ENCODE data around the gene MRPL37.
"Not testable (repeated sequence)": the region's sequence is repeated elsewhere in the genome, so short reads cannot be mapped to it uniquely, and the experiment has no call there.

Gene MRPL37

GRCh38 chr1:54199765-54200518, at the start of gene MRPL37, which contains the start of gene CYB5RL:
Gene MRPL37 (plus strand): TSS chr1:54200167. CDS start chr1:54200244, 77 bp downstream.
Gene CYB5RL (minus strand): TSS chr1:54200030. CDS start chr1:54195616, 4,414 bp downstream.
- peak; percentile 95 for DNase-seq

DNA sequence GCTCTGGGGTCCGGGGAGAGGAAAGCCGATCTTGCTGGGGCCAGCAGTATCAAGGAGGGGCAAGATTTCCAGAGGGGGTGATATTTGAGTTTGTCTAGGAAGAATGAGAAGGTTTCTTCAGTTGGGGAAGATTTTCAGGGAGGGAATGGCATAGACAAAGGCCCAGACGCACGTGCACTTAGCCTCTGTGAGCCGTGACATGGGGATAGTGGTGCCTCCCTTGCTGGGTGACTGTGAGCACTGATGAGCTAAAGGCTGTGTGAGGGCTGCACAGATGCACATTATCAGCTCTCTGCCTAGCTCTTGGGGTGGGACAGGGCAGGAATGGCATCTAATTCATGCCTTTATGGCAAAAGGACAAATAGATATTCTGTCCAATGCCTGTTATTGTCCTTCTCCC, 49.0 kb upstream of the MRPL37 start:
- DNase-seq: no peak

DNA sequence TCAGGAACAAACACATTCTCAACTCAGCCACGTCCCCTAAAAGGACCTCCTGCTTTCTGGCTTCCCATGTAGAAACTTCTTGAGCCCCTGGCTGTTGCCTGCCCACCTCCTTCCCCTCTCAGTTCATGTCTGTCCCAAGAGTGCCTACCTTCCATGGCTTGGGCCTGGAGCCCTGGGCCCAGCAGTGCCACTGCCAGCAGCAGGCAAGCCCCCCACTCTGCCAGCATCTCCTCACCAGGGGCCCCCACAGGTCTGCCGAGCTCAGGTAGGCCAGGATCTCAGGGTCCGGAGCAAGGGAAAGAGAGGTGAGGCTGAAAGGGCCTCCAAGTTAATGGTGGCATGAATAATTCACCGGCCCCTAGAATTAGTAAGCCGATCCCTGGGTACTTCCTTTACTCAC, 47.3 kb upstream of the MRPL37 start, which contains the start of gene CDCP2:
CDCP2 (minus strand) TSS at position 305 of the 400 bp plus-strand sequence; CDS start at position 227, 78 bp downstream.
- no peak for DNase-seq

- no peak for DNase-seq
Observed at GRCh38 chr1:54153535-54154439, 46.2 kb upstream of the MRPL37 start.

GRCh38 chr1:54156201-54156600, 43.8 kb upstream of the MRPL37 start:
- no peak for DNase-seq

GRCh38 chr1:54156986-54157385, 43.0 kb upstream of the MRPL37 start:
- DNase-seq: no peak

DNA sequence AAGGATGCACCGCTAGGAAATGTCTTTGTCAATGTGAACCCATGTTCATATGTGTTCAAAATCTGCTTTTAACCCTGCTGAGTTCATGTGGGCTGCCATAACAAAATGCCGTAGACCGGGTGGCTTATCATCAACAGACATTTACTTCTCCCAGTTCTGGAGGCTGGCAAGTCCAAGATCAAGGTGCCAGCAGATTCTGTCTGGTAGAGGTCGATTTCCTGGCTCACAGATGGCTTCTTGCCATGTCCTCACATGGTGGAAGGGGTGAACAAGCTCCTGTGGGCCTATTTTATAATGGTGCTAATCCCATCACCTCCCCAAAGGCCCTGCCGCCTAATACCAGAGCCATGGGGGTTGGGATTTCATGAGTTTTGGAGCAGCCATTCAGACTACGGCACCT, 42.6 kb upstream of the MRPL37 start:
- DNase-seq: no peak

DNA sequence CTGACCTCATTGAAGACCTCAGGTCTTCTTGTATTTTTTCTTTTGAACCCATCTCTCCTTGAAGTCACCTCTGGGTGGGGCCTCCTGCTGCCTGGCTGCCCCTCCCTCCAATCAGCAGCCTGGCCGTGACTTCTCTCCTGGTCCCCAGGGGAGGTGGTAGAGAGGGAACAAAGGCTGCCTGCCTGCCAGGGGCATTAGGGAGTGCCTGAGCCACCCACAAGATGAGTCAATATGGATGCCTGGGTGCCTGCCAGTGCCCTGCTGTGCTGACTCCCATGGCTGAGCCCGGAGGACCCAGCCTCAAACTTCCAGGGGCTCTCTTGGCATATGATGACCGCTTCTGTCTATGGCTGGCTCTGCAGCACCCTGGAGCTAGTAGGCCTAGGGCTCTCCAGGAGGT, 41.9 kb upstream of the MRPL37 start:
- peak; percentile 60 for DNase-seq

- DNase-seq: no peak
Observed at GRCh38 chr1:54159733-54160316, 40.1 kb upstream of the MRPL37 start.

DNA sequence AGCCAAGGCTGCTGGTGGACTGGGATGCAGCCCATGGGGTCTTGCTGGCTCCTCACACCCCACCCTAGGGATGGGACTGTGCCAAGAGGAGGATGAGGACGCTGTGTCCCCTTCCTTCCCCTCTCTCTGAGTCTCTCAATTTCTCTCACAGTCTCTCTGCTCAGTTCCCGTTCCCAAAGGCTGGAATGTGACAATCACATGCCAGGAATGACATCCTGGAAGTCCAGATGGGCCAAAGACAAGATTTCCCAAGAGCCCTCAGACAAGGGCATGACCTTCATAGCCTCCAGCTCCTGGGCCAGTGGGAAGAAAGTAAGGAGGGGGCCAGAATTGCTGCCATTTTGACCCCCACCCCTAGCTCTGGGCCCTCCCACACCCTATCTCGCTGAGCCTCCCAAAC, 39.6 kb upstream of the MRPL37 start:
- DNase-seq: no peak

DNA sequence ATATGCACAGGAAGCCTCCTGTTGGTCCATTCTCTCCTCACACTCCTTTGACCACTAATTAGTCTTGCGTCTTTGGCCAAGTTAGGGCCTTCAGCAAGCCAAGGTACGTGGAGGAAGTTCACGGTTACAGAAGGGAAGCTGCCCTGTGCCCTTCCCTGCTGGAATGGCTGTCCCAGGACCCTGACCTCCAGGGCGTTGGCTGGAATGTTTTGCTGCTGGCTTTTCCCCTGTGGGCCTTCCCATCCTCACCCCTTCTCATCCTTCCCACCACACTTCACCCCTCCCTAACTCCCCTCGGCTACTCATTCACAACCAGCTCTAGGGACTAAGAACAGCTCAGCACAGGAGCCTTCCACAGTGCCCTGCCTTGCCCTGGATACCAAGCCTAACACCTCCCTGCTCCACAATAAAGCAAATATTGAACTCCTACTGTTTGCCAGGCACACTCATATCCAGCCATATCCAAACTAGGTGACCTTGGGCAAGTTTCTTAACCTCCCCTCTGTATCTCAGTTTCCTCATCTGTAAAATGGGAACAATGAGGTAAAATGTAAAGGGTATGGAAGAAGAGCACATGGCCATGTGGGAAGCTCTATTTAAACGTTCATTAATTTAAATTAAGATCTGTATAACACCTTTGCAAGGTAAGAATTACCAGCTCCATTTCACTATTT, 38.3 kb upstream of the MRPL37 start:
- no peak for DNase-seq

DNA sequence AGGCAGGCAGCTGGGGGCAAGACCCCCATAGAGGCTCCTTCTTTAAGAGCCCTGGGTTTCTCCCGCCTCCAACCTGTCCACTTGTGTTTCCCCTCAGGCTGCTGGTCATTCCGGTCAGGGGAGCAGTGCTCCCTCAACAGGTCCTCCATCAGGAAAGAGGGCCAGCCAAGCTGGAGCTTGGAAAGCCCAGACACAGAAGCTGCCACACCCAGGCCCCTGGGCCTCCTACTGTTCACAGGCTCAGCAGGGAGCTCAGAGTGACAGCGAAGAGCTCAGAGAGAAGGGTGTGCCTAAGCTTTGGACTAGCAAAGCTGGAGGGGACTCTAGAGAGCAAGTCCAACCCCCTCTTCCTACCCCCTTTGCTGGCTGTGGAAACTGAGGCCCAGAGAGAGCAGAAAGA, 36.9 kb upstream of the MRPL37 start:
- no peak for DNase-seq

DNA sequence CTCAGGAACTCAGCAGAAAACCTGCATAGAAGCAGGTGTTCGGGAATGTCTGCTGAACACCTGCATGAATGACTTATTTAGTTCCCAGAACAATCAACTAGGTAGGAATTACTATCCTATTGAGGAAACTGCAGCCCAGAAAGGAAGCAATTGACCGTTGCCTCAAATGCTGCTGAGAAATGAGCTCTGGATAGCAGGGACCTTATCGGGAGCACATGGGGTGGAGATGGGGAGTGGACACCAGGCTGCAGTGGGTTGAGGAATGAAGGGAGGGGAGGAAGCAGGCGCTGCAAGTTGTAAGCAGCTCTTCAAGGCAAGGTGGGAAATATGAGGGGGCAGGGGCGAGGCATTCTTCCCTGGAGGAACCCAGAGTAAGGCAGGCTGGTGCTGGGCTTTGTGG, 36.4 kb upstream of the MRPL37 start:
- no peak for DNase-seq

GRCh38 chr1:54165146-54165545, 34.8 kb upstream of the MRPL37 start:
- no peak for DNase-seq

GRCh38 chr1:54166357-54166756, 33.6 kb upstream of the MRPL37 start:
- DNase-seq: not testable (repeated sequence)

- DNase-seq: no peak
Observed at GRCh38 chr1:54167422-54168139, 32.4 kb upstream of the MRPL37 start.

GRCh38 chr1:54168206-54168965, 31.6 kb upstream of the MRPL37 start:
- DNase-seq: no peak

DNA sequence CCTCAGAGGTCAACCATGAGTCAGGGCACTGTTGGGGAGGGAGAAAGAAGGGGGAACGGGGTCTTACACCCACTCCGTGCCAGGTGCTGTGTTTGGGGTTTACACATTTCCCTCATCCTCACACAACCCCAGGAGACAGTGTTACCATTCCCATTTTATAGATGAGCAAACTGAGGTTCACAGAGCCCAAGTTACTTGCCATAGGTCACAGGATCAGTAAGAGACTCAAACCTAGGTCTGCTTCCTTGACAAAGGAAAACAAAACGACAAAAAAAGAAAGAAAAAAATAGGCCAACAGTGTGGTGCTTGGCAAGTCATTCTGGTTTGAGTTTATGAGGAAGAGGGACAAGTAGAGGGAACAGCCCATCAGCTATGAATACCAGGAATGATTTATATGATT, 30.9 kb upstream of the MRPL37 start:
- DNase-seq: no peak

- DNase-seq: no peak
Observed at GRCh38 chr1:54171016-54171415, 29.0 kb upstream of the MRPL37 start.

GRCh38 chr1:54171606-54172005, 28.4 kb upstream of the MRPL37 start:
- no peak for DNase-seq
